Endodermal cell (in vitro differentiated cells): ENCODE results near the gene OR13A1. TPM values are rescaled to one million over a fixed set of nuclear protein-coding genes. Genes with fewer than 3 reads are reported as not detected.
"Not testable (repeated sequence)": the region's sequence is repeated elsewhere in the genome, so short reads cannot be mapped to it uniquely, and the experiment has no call there.

Experiments used
- DNase-seq: peaks from one replicate; pipeline ENCODE4 v3.0.0-alpha.2; 2017
- H3K27ac ChIP-seq: 2 replicates; pipeline ENCODE4 v1.5.1; 2013; ENCODE audit warnings: mild to moderate bottlenecking, low read depth, low read length, moderate library complexity
- H3K27me3 ChIP-seq: 2 replicates; pipeline ENCODE4 v1.6.1; 2013; ENCODE audit warnings: mild to moderate bottlenecking, low read length, moderate library complexity; ENCODE audit not compliant: insufficient read depth, control insufficient read depth, poor library complexity, severe bottlenecking
- H3K36me3 ChIP-seq: 2 replicates; pipeline ENCODE4 v1.7.0; 2013; ENCODE audit warnings: mild to moderate bottlenecking, low read length, moderate library complexity; ENCODE audit not compliant: control insufficient read depth, insufficient read depth
- H3K4me1 ChIP-seq: one replicate; pipeline ENCODE4 v1.7.0; 2013; ENCODE audit warnings: low read length; ENCODE audit not compliant: control insufficient read depth, insufficient read depth
- H3K4me3 ChIP-seq: 2 replicates; pipeline ENCODE4 v1.5.1; 2013; ENCODE audit warnings: mild to moderate bottlenecking, low read length, moderate library complexity
- H3K9ac ChIP-seq: 2 replicates; pipeline ENCODE4 v1.6.1; 2013; ENCODE audit warnings: mild to moderate bottlenecking, low read length, moderate library complexity; ENCODE audit not compliant: poor library complexity, severe bottlenecking; ENCODE audit errors: extremely low read depth
- H3K9me3 ChIP-seq: 2 replicates; pipeline ENCODE4 v1.6.1; 2013; ENCODE audit warnings: mild to moderate bottlenecking, low read length, moderate library complexity; ENCODE audit not compliant: control insufficient read depth
- H3K27ac Mint-ChIP-seq: 2 replicates; pipeline ENCODE4 v1.8.0; 2020; ENCODE audit warnings: mixed read lengths
- H3K27me3 Mint-ChIP-seq: 2 replicates; pipeline ENCODE4 v1.8.0; 2021; ENCODE audit warnings: mild to moderate bottlenecking, mixed read lengths; ENCODE audit not compliant: insufficient read depth
- H3K36me3 Mint-ChIP-seq: 2 replicates; pipeline ENCODE4 v1.8.0; 2020; ENCODE audit warnings: low read depth, mixed read lengths
- H3K4me1 Mint-ChIP-seq: 2 replicates; pipeline ENCODE4 v1.8.0; 2020; ENCODE audit warnings: mixed read lengths
- H3K4me3 Mint-ChIP-seq: 2 replicates; pipeline ENCODE4 v1.8.0; 2020; ENCODE audit warnings: mild to moderate bottlenecking, moderate library complexity, mixed read lengths
- H3K9me3 Mint-ChIP-seq: 2 replicates; pipeline ENCODE4 v1.8.0; 2020; ENCODE audit warnings: mild to moderate bottlenecking, mixed read lengths
- WGBS, 2 experiments: methylation state at CpG; one replicate each; pipeline versions ENCODE4 v1.1.5 to v1.1.7; 2013; ENCODE audit warnings: missing lambda C conversion rate in 2 of 2, mixed read lengths in 1 of 2; ENCODE audit not compliant: insufficient coverage in 1 of 2, insufficient read length in 1 of 2; 5-methylcytosine and 5-hydroxymethylcytosine counted together
- total RNA-seq, 2 donors: library from RNA; stranded (reverse); fragmentation: NEBNext Ultra II Directional in 1 of 2; extraction: Animal tissue kit (Norgen Biotek cat#: 25700) in 1 of 2; gene quantifications; 2 replicates in 1 of 2; 3 replicates in 1 of 2; pipeline ENCODE4 v1.2.1, GENCODE V29; 2021
- TF ChIP-seq, protein P1 (sequence below): fragments of 200-600 bp; sonication (generic); conservative IDR thresholded peaks from 2 replicates; pipeline ENCODE4 v1.5.0; 2021; ENCODE audit warnings: antibody characterized with exemption, mild to moderate bottlenecking

OR13A1 gene
- total RNA-seq, 2 donors from 2014 or later, result 0.31 TPM; not detected in 1

DNA sequence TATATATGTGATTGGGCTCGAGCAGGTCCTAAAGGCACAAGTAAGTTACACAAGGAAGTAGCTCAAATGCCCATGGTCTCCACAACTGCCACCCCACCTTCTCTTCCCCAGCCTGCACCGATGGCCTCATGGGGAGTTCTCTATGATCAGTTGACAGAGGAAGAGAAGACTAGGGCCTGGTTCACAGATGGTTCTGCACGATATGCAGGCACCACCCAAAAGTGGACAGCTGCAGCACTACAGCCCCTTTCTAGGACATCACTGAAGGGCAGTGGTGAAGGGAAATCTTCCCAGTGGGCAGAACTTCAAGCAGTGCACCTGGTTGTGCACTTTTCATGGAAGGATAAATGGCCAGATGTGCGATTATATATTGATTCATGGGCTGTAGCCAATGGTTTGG lies 25.0 kb upstream of the OR13A1 start:
- peaks cover 10% of the 10 kb centered on the region for H3K27me3 Mint-ChIP-seq
- DNase-seq, H3K4me3 ChIP-seq, H3K4me3 Mint-ChIP-seq, H3K36me3 Mint-ChIP-seq, H3K27ac ChIP-seq, H3K36me3 ChIP-seq, H3K9ac ChIP-seq, H3K27ac Mint-ChIP-seq, H3K4me1 ChIP-seq, H3K4me1 Mint-ChIP-seq, H3K9me3 ChIP-seq, H3K27me3 ChIP-seq: not testable (repeated sequence)
- 88% methylated on average over 3 of the region's 4 CpGs; no CpG with 5 or more reads in 1 of the 2 experiments for WGBS, 2 experiments
- H3K9me3 Mint-ChIP-seq, result peaks cover 65% of the 10 kb centered on the region

DNA sequence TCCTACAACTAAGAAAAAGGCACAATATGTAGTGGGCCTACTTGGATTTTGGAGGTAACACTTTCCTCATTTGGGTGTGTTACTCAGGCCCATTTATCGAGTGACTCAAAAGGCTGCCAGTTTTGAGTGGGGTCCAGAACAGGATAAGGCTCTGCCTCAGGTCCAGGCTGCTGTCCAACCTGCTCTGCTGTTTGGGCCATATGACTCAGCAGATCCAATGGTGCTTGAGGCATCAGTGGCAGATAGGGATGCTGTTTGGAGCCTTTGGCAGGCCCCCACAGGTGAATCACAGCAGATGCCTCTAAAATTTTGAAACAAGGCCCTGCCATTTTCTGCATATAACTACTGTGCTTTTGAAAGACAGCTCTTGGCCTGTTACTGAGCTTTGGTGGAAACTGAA lies 24.5 kb upstream of the OR13A1 start:
- WGBS, 2 experiments, result 89% methylated on average over 1 of the region's 1 CpG; no CpG with 5 or more reads in 1 of the 2 experiments
- Mint-ChIP-seq H3K4me1 (no peaks in the 10 kb centered on the region), H3K9me3 (peaks cover 62% of the 10 kb centered on the region), H3K4me3 (no peak overlapping the region), H3K27ac (no peak overlapping the region), H3K36me3 (no peaks in the 10 kb centered on the region), H3K27me3 (peaks cover 6% of the 10 kb centered on the region)
- TF ChIP-seq, protein P1, sequence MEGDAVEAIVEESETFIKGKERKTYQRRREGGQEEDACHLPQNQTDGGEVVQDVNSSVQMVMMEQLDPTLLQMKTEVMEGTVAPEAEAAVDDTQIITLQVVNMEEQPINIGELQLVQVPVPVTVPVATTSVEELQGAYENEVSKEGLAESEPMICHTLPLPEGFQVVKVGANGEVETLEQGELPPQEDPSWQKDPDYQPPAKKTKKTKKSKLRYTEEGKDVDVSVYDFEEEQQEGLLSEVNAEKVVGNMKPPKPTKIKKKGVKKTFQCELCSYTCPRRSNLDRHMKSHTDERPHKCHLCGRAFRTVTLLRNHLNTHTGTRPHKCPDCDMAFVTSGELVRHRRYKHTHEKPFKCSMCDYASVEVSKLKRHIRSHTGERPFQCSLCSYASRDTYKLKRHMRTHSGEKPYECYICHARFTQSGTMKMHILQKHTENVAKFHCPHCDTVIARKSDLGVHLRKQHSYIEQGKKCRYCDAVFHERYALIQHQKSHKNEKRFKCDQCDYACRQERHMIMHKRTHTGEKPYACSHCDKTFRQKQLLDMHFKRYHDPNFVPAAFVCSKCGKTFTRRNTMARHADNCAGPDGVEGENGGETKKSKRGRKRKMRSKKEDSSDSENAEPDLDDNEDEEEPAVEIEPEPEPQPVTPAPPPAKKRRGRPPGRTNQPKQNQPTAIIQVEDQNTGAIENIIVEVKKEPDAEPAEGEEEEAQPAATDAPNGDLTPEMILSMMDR, result no peak
- H3K9ac ChIP-seq, result no peak overlapping the region
- H3K9me3 ChIP-seq, result peaks cover 6% of the 10 kb centered on the region
- no peaks in the 10 kb centered on the region for H3K4me1 ChIP-seq
- no peak overlapping the region for H3K27ac ChIP-seq
- H3K4me3 ChIP-seq, result no peak overlapping the region
- DNase-seq, result no peak
- H3K27me3 ChIP-seq, result no peaks in the 10 kb centered on the region
- no peaks in the 10 kb centered on the region for H3K36me3 ChIP-seq

DNA sequence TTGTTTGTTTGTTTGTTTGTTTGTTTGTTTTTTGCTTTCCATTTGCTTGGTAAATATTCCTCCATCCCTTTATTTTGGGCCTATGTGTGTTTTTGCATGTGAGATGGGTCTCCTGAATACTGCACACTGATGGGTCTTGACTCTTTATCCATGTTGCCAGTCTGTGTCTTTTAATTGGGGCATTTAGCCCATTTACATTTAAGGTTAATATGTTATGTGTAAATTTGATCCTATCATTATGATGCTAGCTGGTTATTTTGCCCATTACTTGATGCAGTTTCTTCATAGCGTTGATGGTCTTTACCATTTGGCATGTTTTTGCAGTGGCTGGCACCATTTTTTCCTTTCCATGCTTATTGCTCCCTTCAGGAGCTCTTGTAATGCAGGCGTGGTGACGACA lies 16.4 kb upstream of the OR13A1 start:
- not testable (repeated sequence) for DNase-seq, H3K36me3 ChIP-seq, H3K27ac Mint-ChIP-seq, H3K9ac ChIP-seq, H3K4me1 Mint-ChIP-seq, H3K36me3 Mint-ChIP-seq, H3K27ac ChIP-seq, H3K27me3 Mint-ChIP-seq, H3K4me3 Mint-ChIP-seq, H3K27me3 ChIP-seq, H3K9me3 ChIP-seq, H3K4me1 ChIP-seq, H3K4me3 ChIP-seq
- WGBS, 2 experiments, result 80 to 95% methylated on average over 1 to 3 of the region's 3 CpGs
- peaks cover 30% of the 10 kb centered on the region for H3K9me3 Mint-ChIP-seq

DNA sequence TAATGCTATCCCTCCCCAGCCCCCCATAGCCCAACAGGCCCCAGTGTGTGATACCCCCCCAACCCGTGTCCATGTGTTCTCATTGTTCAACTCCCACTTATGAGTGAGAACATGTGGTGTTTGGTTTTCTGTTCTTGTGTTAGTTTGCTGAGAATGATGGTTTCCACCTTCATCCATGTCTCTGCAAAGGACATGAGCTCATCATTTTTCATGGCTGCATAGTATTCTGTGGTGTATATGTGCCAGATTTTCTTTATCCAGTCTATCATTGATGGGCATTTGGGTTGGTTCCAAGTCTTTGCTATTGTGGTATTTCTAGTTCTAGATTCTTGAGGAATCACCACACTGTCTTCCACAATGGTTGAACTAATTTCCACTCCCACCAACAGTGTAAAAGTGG lies 11.5 kb upstream of the OR13A1 start:
- H3K4me3 Mint-ChIP-seq, H3K27me3 Mint-ChIP-seq, H3K36me3 ChIP-seq, H3K27me3 ChIP-seq, H3K4me3 ChIP-seq, H3K9ac ChIP-seq, DNase-seq, H3K36me3 Mint-ChIP-seq, H3K9me3 ChIP-seq, H3K4me1 Mint-ChIP-seq, H3K27ac Mint-ChIP-seq, H3K27ac ChIP-seq, H3K4me1 ChIP-seq: not testable (repeated sequence)
- peaks cover 26% of the 10 kb centered on the region for H3K9me3 Mint-ChIP-seq
- WGBS, 2 experiments, result no CpG with 5 or more reads among the region's 1 CpG
